HepG2 (cell line): ENCODE data around the gene PRSS36. TPM values are rescaled to one million over a fixed set of nuclear protein-coding genes. Genes with fewer than 3 reads are reported as not detected.
A peak's percentile ranks its signal among the peaks of the same experiment; 100 is the strongest.

Experiments used
- BHLHE40 ChIP-seq: IDR thresholded peaks from 2 replicates; pipeline ENCODE4 v1.6.1; 2011; ENCODE audit warnings: low read length, improper control_type of control experiment
- HNF4A ChIP-seq: sonication (generic); formaldehyde crosslinking; IDR thresholded peaks from 2 replicates; pipeline ENCODE4 v1.4.0; 2020; ENCODE audit warnings: missing genetic modification reagents
- HOXA9 ChIP-seq: sonication (generic); formaldehyde crosslinking; IDR thresholded peaks from 2 replicates; pipeline ENCODE4 v1.8.1; 2022; ENCODE audit warnings: missing genetic modification reagents, mild to moderate bottlenecking, moderate library complexity, borderline replicate concordance
- KAT8 ChIP-seq: IDR thresholded peaks from 2 replicates; pipeline ENCODE4 v1.6.1; 2016; ENCODE audit warnings: missing genetic modification reagents, missing compliant biosample characterization
- MNT ChIP-seq: fragments of 450-650 bp; IDR thresholded peaks from 2 replicates; pipeline ENCODE4 v1.6.1; 2016
- MYC ChIP-seq: sonication (generic); formaldehyde crosslinking; IDR thresholded peaks from 2 replicates; pipeline ENCODE4 v1.9.0; 2021; ENCODE audit warnings: missing genetic modification reagents, borderline replicate concordance
- NFIC ChIP-seq: IDR thresholded peaks from 2 replicates; pipeline ENCODE4 v1.6.1; 2012; ENCODE audit warnings: mild to moderate bottlenecking, low read length, inconsistent platforms
- NPAS2 ChIP-seq: sonication (generic); formaldehyde crosslinking; IDR thresholded peaks from 2 replicates; pipeline ENCODE4 v1.8.0; 2022; ENCODE audit warnings: mild to moderate bottlenecking, missing genetic modification reagents, borderline replicate concordance
- PHF21A ChIP-seq: sonication (generic); formaldehyde crosslinking; IDR thresholded peaks from 2 replicates; pipeline ENCODE4 v1.5.0; 2020; ENCODE audit warnings: mild to moderate bottlenecking, missing genetic modification reagents
- SP1 ChIP-seq, 2 experiments: fragments of 450-650 bp in 1 of 2; sonication (generic) in 1 of 2; formaldehyde crosslinking in 1 of 2; IDR thresholded peaks; 2 replicates each; pipeline versions ENCODE4 v1.4.0 to v1.6.1; 2016 to 2020; ENCODE audit warnings: missing genetic modification reagents in 1 of 2
- SRF ChIP-seq: IDR thresholded peaks from 2 replicates; pipeline ENCODE4 v1.6.1; 2011; ENCODE audit warnings: mild to moderate bottlenecking, low read depth, low read length, moderate library complexity
- STAT5B ChIP-seq: sonication (generic); formaldehyde crosslinking; IDR thresholded peaks from 2 replicates; pipeline ENCODE4 v1.4.0; 2020; ENCODE audit warnings: missing genetic modification reagents
- TARDBP ChIP-seq: sonication (generic); formaldehyde crosslinking; IDR thresholded peaks from 2 replicates; pipeline ENCODE4 v1.8.0; 2022; ENCODE audit warnings: mild to moderate bottlenecking, missing genetic modification reagents
- TGIF2 ChIP-seq: IDR thresholded peaks from 2 replicates; pipeline ENCODE4 v1.6.1; 2016; ENCODE audit warnings: control low read depth, missing compliant biosample characterization
- THAP8 ChIP-seq: sonication (generic); formaldehyde crosslinking; IDR thresholded peaks from 2 replicates; pipeline ENCODE4 v1.5.1; 2020; ENCODE audit warnings: missing genetic modification reagents, mild to moderate bottlenecking, borderline replicate concordance
- ZFYVE20 ChIP-seq: sonication (generic); formaldehyde crosslinking; IDR thresholded peaks from 2 replicates; pipeline ENCODE4 v1.8.0; 2023; ENCODE audit warnings: low read depth, mild to moderate bottlenecking, moderate library complexity, missing genetic modification reagents, borderline replicate concordance
- ZHX1 ChIP-seq: sonication (generic); formaldehyde crosslinking; IDR thresholded peaks from 2 replicates; pipeline ENCODE4 v1.8.1; 2022; ENCODE audit warnings: low read depth, mild to moderate bottlenecking, missing genetic modification reagents
- ZMAT5 ChIP-seq: sonication (generic); formaldehyde crosslinking; IDR thresholded peaks from 2 replicates; pipeline ENCODE4 v1.5.0; 2020; ENCODE audit warnings: mild to moderate bottlenecking, low read depth, missing genetic modification reagents, borderline replicate concordance
- ZMYM2 ChIP-seq: sonication (generic); formaldehyde crosslinking; IDR thresholded peaks from 2 replicates; pipeline ENCODE4 v1.8.0; 2022; ENCODE audit warnings: mild to moderate bottlenecking, missing genetic modification reagents
- ZNF12 ChIP-seq: sonication (generic); formaldehyde crosslinking; IDR thresholded peaks from 2 replicates; pipeline ENCODE4 v1.5.0; 2020; ENCODE audit warnings: missing genetic modification reagents
- ZNF180 ChIP-seq: sonication (generic); formaldehyde crosslinking; IDR thresholded peaks from 2 replicates; pipeline ENCODE4 v1.4.0; 2020; ENCODE audit warnings: low read depth, missing genetic modification reagents, borderline replicate concordance
- ZNF3 ChIP-seq: IDR thresholded peaks from 2 replicates; pipeline ENCODE4 v1.7.0; 2017; ENCODE audit warnings: inconsistent platforms
- ZNF501 ChIP-seq: sonication (generic); formaldehyde crosslinking; IDR thresholded peaks from 2 replicates; pipeline ENCODE4 v1.5.1; 2020; ENCODE audit warnings: mild to moderate bottlenecking, moderate library complexity, missing genetic modification reagents
- ZNF839 ChIP-seq: sonication (generic); formaldehyde crosslinking; IDR thresholded peaks from 2 replicates; pipeline ENCODE4 v1.4.0; 2020; ENCODE audit warnings: missing genetic modification reagents, mild to moderate bottlenecking, borderline replicate concordance
- ZSCAN22 ChIP-seq: sonication (generic); formaldehyde crosslinking; IDR thresholded peaks from 2 replicates; pipeline ENCODE4 v1.4.0; 2020; ENCODE audit warnings: mild to moderate bottlenecking, missing genetic modification reagents
- polyA plus RNA-seq, 8 experiments: library from polyadenylated mRNA; depleted of rRNA in 3 of 8; stranded (reverse) in 7 of 8; unstranded in 1 of 8; fragments of >200 nt; fragmentation: Illumina TruSeq in 4 of 8; extraction: Trizol in 4 of 8; gene quantifications; 2 replicates each; pipeline versions ENCODE4 v1.2.1 to v1.2.3, GENCODE V29; 2011 to 2016; ENCODE audit warnings: low read depth in 4 of 8, missing spikeins in 1 of 8, mixed read lengths in 1 of 8; ENCODE audit not compliant: insufficient read depth in 1 of 8
- total RNA-seq, 5 experiments: library from RNA; depleted of rRNA; stranded (reverse); fragments of >200 nt; fragmentation: Illumina TruSeq; extraction: Trizol; gene quantifications; 2 replicates each; pipeline ENCODE4 v1.2.3, GENCODE V29; 2016; ENCODE audit warnings: low read depth in 1 of 5

The PRSS36 gene
- total and polyA plus RNA-seq, 2 of the 13 experiments (the other 11 are each of a cell fraction or from before 2014, with no cell fraction given), result 1.5 to 2.1 TPM

- TF ChIP-seq ZHX1 (no peak; the same call in 1 of the 2 replicates), MYC (CRISPR knock-in tag) (peak; percentile 75), KAT8 (peak; percentile 91), SRF (no peak), MNT (peak; percentile 62; the same call in 1 of the 2 replicates), ZNF839 (CRISPR knock-in tag) (no peak), HNF4A (no peak), ZMYM2 (no peak; the same call in 1 of the 2 replicates), NFIC (no peak), ZNF3 (CRISPR knock-in tag) (no peak), ZNF501 (CRISPR knock-in tag) (peak; percentile 97), HOXA9 (CRISPR knock-in tag) (no peak), SP1 (IDR thresholded peaks at IDR 0.05) (no peak), SP1 (CRISPR knock-in tag; IDR thresholded peaks at IDR 0.05) (peak; percentile 71; the same call in 1 of the 2 replicates), TARDBP (CRISPR knock-in tag) (peak; percentile 49; the same call in 1 of the 2 replicates), ZMAT5 (CRISPR knock-in tag) (no peak), BHLHE40 (peak; percentile 14; the same call in 1 of the 2 replicates), ZNF180 (CRISPR knock-in tag) (no peak), TGIF2 (peak; percentile 66; the same call in 1 of the 2 replicates), NPAS2 (no peak), PHF21A (CRISPR knock-in tag) (peak; percentile 93), ZNF12 (no peak; the same call in 1 of the 2 replicates), THAP8 (CRISPR knock-in tag) (peak; percentile 96; the same call in 1 of the 2 replicates), ZSCAN22 (CRISPR knock-in tag) (no peak), STAT5B (CRISPR knock-in tag) (peak; percentile 30; the same call in 1 of the 2 replicates), ZFYVE20 (CRISPR knock-in tag) (peak; percentile 60; the same call in 1 of the 2 replicates)
Measured at GRCh38 chr16:31094424-31095120, 55.3 kb downstream of the PRSS36 start, which contains the start of gene VKORC1 (continued).
